Measurements from ENCODE around the gene TYRO3. TPM values are rescaled to one million over a fixed set of nuclear protein-coding genes. Genes with fewer than 3 reads are reported as not detected.

TYRO3 gene
- polyA plus RNA-seq, 1 of the 3 experiments (the other 2 are of a cell fraction), result 8.7 TPM

- 7% methylated on average over 54 of the region's 104 CpGs for WGBS (ENCODE audit: low lambda C conversion rate)
- Histone ChIP-seq H2AFZ (ENCODE audit: low read depth) (peak overlapping the region; percentile 99), H3K4me3 (ENCODE audit: low read depth in 2 of 2, low read length in 1 of 2) (peak overlapping the region; percentile 50 to 63), H4K20me1 (ENCODE audit: insufficient read depth) (no peaks in the 10 kb centered on the region), H3K4me1 (ENCODE audit: control insufficient read depth in 1 of 2, insufficient read depth in 2 of 2, low read depth in 1 of 2, low read length in 1 of 2) (peaks cover 0 to 10% of the 10 kb centered on the region in 2 experiments; a peak in 1 of 4 replicates), H3K27ac (ENCODE audit: low read depth in 2 of 2, low read length in 1 of 2) (peak overlapping the region in 1 of 2 experiments; percentile 80; a peak in 2 of 4 replicates), H3K79me2 (ENCODE audit: insufficient read depth) (no peaks in the 10 kb centered on the region), H3K9me2 (no peaks in the 10 kb centered on the region), H3K4me2 (peak overlapping the region; percentile 84), H3K9me3 (no peaks in the 10 kb centered on the region), H3K36me3 (replicated peaks in 1 of 2; ENCODE audit: control insufficient read depth in 1 of 2, insufficient read depth in 2 of 2, low read length in 1 of 2) (no peaks in the 10 kb centered on the region), H3F3A (replicated peaks; ENCODE audit: insufficient read depth) (peaks cover 24% of the 10 kb centered on the region), H3K27me3 (ENCODE audit: insufficient read depth) (no peaks in the 10 kb centered on the region), H3K9ac (peak overlapping the region; percentile 61; the same call in 1 of the 2 replicates)
- DNase-seq, result peak; percentile 96
- ChIA-PET CTCF (interaction anchor here (1.8 to 2.2 kb wide), 2 partner anchors 18 to 63 kb away, joined by 6 to 9 read pairs; no protein-coding TSS in a partner anchor), POLR2A (interaction anchor here (0.6 to 1.3 kb wide), 7 partner anchors 8 to 182 kb away, joined by 3 to 7 read pairs (median 3); partner anchors contain the start of genes MGA and RPAP1)
- TF ChIP-seq, protein P1, sequence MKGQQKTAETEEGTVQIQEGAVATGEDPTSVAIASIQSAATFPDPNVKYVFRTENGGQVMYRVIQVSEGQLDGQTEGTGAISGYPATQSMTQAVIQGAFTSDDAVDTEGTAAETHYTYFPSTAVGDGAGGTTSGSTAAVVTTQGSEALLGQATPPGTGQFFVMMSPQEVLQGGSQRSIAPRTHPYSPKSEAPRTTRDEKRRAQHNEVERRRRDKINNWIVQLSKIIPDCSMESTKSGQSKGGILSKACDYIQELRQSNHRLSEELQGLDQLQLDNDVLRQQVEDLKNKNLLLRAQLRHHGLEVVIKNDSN (IDR thresholded peaks at IDR 0.05; ENCODE audit: borderline replicate concordance, low read depth), result peak; percentile 97
- TF ChIP-seq MXI1 (IDR thresholded peaks at IDR 0.05; ENCODE audit: low read depth, low read length), result no peak
- TF ChIP-seq EP300 (IDR thresholded peaks at IDR 0.05; ENCODE audit: borderline replicate concordance in 1 of 2, low read depth in 1 of 2, low read length in 1 of 2), result no peak
- no peak for TF ChIP-seq TAF1 (IDR thresholded peaks at IDR 0.05; ENCODE audit: borderline replicate concordance, low read depth, low read length)
- no peak for TF ChIP-seq RXRA (IDR thresholded peaks at IDR 0.05; ENCODE audit: borderline replicate concordance, low read depth)
- no peak for TF ChIP-seq ZBTB33 (IDR thresholded peaks at IDR 0.05; ENCODE audit: borderline replicate concordance, low read depth)
- TF ChIP-seq, protein P2, sequence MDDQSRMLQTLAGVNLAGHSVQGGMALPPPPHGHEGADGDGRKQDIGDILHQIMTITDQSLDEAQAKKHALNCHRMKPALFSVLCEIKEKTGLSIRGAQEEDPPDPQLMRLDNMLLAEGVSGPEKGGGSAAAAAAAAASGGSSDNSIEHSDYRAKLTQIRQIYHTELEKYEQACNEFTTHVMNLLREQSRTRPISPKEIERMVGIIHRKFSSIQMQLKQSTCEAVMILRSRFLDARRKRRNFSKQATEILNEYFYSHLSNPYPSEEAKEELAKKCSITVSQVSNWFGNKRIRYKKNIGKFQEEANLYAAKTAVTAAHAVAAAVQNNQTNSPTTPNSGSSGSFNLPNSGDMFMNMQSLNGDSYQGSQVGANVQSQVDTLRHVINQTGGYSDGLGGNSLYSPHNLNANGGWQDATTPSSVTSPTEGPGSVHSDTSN (IDR thresholded peaks at IDR 0.05), result no peak
- no peak for TF ChIP-seq TEAD4 (IDR thresholded peaks at IDR 0.05; ENCODE audit: borderline replicate concordance, insufficient read depth)
- TF ChIP-seq USF2 (IDR thresholded peaks at IDR 0.05; ENCODE audit: borderline replicate concordance, low read depth, low read length), result peak; percentile 84
- TF ChIP-seq FOXJ3 (CRISPR knock-in tag; IDR thresholded peaks at IDR 0.05), result no peak
- TF ChIP-seq YY1 (IDR thresholded peaks at IDR 0.05; ENCODE audit: low read depth), result peak; percentile 64; the same call in 1 of the 2 replicates
- peak; percentile 42; the same call in 1 of the 2 replicates for TF ChIP-seq NRF1 (IDR thresholded peaks at IDR 0.05; ENCODE audit: low read depth, low read length)
- TF ChIP-seq ELF1 (IDR thresholded peaks at IDR 0.05), result no peak
- TF ChIP-seq MEF2A (IDR thresholded peaks at IDR 0.05; ENCODE audit: borderline replicate concordance, low read depth), result no peak
- TF ChIP-seq POLR2AphosphoS5 (IDR thresholded peaks at IDR 0.05; ENCODE audit: low read depth, low read length), result peak; percentile 72
- no peak for TF ChIP-seq RFX5 (IDR thresholded peaks at IDR 0.05; ENCODE audit: low read length)
- TF ChIP-seq EZH2phosphoT487 (IDR thresholded peaks at IDR 0.05; ENCODE audit: borderline replicate concordance, low read depth), result no peak
- TF ChIP-seq RAD21 (IDR thresholded peaks at IDR 0.05; ENCODE audit: low read length), result no peak
- TF ChIP-seq RCOR1 (IDR thresholded peaks at IDR 0.05; ENCODE audit: low read length), result no peak
- TF ChIP-seq, protein P3, sequence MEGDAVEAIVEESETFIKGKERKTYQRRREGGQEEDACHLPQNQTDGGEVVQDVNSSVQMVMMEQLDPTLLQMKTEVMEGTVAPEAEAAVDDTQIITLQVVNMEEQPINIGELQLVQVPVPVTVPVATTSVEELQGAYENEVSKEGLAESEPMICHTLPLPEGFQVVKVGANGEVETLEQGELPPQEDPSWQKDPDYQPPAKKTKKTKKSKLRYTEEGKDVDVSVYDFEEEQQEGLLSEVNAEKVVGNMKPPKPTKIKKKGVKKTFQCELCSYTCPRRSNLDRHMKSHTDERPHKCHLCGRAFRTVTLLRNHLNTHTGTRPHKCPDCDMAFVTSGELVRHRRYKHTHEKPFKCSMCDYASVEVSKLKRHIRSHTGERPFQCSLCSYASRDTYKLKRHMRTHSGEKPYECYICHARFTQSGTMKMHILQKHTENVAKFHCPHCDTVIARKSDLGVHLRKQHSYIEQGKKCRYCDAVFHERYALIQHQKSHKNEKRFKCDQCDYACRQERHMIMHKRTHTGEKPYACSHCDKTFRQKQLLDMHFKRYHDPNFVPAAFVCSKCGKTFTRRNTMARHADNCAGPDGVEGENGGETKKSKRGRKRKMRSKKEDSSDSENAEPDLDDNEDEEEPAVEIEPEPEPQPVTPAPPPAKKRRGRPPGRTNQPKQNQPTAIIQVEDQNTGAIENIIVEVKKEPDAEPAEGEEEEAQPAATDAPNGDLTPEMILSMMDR (IDR thresholded peaks at IDR 0.05), result no peak
- TF ChIP-seq TCF12 (IDR thresholded peaks at IDR 0.05), result no peak
- TF ChIP-seq CHD2 (IDR thresholded peaks at IDR 0.05; ENCODE audit: low read length, partially characterized antibody), result peak; percentile 84
- 0 out of 2 replicates have a peak, but pooled peaks have one; percentile 13 for TF ChIP-seq SIN3A (IDR thresholded peaks at IDR 0.05; ENCODE audit: borderline replicate concordance, low read depth, low read length)
- TF ChIP-seq SMC3 (IDR thresholded peaks at IDR 0.05; ENCODE audit: low read depth, low read length), result no peak
- TF ChIP-seq FOXM1 (IDR thresholded peaks at IDR 0.05; ENCODE audit: low read depth), result no peak
- no peak for TF ChIP-seq GABPA (IDR thresholded peaks at IDR 0.05; ENCODE audit: low read depth)
- TF ChIP-seq NFIC (IDR thresholded peaks at IDR 0.05; ENCODE audit: borderline replicate concordance), result no peak
These were observed 62.5 kb downstream of the TYRO3 start for GRCh38 chr15:41621200-41622193.
